M059J (cell line): ENCODE results near the gene NADK. TPM values are rescaled to one million over a fixed set of nuclear protein-coding genes. Genes with fewer than 3 reads are reported as not detected.
A peak's percentile ranks its signal among the peaks of the same experiment; 100 is the strongest.

Experiments
- DNase-seq: peaks from one replicate; pipeline ENCODE4 v3.0.0-alpha.2; 2012; ENCODE audit warnings: low read depth
- total RNA-seq: library from RNA; depleted of rRNA; stranded (reverse); fragments of >200 nt; shearing (Covaris generic); gene quantifications from 2 replicates; pipeline ENCODE4 v1.2.3, GENCODE V29; 2014; rRNA removed

NADK gene, protein sequence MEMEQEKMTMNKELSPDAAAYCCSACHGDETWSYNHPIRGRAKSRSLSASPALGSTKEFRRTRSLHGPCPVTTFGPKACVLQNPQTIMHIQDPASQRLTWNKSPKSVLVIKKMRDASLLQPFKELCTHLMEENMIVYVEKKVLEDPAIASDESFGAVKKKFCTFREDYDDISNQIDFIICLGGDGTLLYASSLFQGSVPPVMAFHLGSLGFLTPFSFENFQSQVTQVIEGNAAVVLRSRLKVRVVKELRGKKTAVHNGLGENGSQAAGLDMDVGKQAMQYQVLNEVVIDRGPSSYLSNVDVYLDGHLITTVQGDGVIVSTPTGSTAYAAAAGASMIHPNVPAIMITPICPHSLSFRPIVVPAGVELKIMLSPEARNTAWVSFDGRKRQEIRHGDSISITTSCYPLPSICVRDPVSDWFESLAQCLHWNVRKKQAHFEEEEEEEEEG
- total RNA-seq, result 36.8 and 44.7 TPM in 2 replicates

DNA sequence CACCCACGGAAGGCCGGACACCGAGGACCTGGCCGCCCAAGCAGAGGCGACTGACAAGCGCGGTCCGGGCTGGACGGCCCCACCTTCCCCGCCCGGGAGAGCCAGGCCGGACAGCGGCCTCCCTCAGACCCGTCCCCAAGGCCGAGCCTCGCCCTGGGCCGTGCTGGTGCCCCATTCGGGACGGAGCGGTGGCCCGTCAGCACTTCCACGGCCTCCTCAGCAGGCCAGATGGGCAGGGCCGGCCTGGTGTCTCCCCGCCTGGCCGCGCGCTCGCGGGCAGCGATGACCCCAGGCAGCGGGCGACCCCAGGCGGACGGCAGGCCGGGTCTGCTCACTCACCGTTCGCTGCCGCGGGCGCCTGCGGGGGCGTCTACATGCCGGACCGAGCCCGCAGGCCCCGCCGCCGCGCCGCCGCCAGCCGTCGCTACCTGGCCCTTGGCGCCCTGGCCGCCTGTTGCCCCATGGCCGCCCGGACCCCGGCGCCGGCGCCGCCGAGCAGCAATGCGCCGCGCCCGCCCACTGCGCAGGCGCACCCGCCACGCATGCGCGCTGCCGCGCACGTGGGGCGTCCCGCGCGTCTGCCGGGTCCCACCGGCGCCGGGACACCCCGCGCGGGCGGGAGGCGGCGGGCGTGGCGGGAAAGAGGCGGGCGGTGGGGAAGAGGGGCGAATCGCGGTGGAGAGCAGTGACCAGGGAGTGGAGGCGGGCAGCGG, at the start of gene NADK:
Gene NADK, minus strand, starts transcription at position 521 of the 713 bp plus-strand sequence. CDS start 13,064 bp downstream, outside the sequence.
- DNase-seq, result peak; percentile 56

DNA sequence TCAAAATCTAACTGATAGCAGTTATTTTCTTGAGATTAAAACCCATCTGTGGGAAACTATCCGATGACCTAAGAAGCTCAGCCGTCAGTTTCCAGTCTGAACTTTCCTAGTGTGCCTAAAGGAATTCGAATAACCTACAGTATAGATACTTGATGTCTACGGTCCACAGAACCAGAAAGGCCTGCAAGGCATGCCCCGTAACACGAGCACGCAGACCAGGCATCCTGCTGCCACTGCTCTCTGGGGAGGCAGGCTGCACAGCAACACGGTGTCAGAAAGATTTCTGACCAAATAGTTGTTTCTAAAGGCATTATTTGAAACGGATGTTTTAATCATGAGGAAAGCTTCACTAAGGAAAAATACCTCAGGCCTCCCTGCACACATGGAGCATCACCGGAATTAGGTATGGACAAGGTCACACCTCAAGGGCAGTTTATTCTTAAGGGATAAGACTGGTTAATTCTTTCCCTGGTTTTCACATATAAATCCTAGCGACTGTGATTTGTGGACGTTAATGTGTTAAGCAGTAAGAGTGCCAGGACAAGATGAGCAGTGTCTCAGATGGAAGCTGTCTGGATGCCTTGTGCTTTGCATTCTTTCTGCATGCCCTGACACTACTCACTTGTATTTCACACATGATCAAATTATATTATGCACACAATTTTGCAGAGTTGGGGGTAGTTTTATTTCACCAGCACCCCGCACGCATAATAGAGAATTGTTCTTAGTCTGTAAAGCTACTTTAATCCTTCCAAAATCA, 49.0 kb upstream of the NADK start:
- DNase-seq, result no peak

DNA sequence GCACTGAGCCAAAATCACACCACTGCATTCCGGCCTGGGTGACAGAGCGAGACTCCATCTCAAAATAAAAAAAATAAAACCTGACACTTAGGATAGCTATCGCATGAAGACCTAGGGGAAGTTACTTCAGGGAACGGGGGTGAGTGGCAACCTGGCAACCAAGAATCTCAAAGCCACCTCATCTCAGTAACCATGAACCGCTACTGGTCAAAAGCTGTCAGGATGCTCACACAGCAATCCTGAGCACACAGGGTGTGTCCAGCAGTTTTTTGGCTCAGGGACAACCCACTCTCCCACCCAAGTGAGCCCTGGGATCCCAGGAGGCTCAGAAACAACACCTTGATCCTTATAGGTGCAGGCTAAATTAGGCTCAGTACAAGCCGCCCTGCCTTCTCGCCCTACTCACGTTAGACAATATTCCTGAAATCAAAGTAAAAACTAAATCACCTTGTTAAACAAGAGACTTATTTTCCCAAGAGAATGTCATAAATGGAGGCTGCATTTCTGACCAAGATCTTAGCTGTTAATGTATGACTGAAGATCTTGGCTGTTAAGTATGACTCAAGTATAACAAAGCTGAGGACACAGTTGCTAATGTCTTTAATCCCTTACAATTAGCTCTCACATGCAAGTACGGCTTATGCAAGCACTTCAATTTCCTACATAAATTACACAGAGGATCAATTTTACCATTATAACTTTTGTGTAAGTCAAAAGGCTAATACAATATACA, 48.3 kb upstream of the NADK start:
- DNase-seq, result no peak

DNA sequence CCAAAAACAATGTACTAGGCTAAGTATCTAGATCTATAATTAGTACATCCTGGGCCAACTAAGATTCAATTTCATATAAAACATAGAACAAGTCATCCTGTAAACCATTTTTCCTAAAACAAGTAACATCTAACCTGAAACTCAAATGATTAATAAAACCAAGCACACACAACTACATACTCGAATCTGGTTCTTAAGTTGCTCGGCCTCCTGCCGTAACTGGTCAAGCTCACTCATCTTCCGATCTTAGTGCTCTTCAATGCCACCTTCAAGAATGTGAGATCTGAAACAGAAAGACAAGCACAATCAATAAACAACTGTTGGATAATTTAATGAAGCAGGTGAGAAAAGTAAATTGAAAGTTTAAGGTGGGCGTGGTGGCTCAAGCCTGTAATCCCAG, 46.9 kb upstream of the NADK start:
- DNase-seq, result no peak

DNA sequence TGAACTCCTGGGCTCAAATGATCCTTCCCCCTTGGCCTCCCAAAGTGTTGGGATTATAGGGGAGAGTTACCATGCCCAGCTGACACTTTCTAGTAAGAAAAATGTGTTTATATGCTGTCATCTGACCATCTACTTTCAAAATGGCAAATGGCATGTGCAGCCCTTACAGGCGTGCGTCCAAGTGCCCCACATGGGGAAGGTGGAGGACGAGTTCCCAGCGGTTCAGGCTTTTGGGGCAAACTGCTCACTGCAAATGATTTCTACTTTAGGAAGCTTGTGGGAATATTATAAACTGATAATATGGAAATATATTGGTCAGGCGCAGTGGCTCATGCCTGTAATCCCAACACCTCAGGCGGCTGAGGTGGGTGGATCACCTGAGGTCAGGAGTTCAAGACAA, 41.5 kb upstream of the NADK start:
- no peak for DNase-seq

DNA sequence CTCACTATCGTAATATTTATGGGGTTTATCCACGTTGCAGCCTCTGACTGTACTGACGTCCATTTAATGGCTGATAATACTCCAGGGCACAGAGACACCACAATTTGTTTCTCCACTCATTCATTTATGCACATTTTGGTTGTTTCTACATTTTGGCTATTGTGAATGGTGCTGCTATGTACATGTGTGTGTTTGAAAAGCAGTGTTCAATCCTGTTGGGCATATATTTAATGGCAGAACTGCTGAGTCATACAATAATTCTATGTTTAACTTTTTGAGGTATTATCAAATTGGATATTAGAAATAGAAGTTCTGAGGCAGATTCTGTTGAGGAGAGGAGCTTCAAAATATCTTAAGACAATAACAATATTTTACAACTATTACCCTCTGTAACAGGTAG, 39.0 kb upstream of the NADK start:
- DNase-seq, result no peak

DNA sequence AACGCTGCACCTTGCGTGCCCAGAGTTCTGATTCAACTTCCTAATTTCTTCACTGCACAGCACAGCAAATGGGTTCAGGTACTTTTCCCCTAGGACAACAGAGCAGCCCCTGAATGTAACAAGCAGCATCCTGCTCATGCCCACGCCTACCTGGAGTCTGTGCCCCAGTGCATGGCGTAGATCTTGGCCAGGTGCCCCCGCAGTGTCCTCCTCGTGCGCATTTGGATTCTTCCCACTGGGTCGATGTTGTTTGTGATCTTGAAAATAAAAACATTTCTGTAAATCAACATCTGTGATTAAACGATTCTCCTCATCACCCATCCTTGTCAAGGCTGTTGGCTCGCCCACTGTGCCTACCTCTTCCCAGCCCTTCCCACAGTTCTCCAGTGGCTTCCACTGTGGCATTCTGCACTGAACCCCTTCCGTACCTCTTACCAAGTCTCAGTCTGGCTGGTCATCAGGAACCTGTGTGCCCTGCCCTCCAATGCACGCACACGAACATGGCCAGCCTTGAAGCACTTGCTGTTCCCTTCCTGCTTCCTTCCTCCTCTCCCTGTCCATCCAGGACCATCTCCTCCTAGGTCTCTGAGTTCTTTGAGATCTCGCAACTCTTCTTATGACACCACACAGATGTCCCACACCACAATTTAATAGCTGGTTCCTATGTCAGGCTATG, 37.5 kb upstream of the NADK start:
- no peak for DNase-seq

DNA sequence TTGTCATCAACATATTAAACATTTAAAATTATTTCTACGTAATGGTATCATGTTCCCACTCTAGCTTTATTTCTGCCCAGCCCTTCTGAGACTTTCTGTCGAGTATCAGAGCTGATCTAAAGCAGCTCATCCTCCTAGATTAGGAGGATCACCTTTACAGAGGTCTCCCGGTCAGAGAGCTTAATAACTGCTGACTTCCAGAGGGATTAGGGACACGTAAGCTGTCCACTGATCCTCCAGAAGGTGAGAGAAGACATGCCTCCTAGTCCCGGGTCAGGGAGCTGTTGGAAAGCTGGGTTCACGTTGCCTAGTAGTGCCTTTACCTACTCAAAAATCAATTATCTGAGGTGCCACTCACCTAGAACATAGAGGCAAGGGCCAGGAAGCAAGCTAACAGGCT, 31.2 kb upstream of the NADK start:
- no peak for DNase-seq

DNA sequence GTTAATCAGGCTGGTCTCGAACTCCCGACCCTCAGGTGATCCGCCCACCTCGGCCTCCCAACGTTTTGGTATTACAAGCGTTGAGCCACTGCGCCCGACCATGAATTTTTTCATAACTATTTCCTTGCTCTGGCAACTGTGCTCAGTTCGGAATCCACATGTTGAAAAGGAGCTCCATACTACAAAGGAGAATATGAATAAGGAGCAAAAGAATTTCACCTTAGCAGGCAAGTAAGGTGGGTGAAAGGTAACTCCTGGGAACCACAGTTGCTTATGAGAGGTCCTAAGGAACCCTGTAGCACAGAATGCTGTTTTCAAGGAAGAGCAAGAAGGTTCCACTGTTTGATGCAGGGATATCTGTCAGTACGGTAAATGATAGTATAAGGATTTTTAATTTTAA, 29.9 kb upstream of the NADK start:
- DNase-seq, result no peak

DNA sequence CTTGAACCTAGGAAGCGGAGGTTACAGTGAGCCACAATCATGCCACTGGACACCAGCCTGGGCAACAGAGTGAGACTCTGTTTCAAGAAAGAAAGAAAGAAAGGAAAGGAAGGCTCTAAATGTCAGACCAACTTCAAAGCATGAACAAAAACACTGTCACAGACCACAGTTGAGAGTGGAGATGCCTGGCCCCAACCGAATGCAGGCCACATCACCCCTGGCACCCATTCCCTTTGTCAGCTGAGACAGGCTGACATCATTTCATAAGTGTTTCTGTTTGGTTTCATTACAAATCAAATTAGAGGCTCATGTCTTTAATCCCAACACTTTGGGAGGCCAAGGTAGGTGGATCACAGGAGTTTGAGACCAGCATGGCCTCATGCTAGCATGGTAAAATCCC, 28.6 kb upstream of the NADK start:
- peak; percentile 18 for DNase-seq

DNA sequence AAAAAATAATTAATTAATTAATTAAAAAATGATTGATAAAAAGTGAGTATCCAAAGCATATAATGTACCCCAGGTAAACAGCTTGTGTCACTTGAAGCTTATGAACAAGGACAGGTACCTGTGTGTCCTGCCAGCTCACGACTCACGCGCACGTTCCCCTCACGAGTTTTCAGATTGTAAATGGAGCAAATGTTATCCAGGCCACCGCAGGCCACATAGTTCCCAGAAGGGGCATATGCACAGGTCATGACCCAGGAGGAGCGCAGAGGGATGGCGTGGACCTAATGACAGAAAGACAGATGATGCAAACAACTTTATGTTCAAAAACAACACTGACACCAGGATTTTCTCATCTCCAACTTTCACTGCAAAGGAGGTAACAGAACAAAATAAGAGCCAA, 26.0 kb upstream of the NADK start:
- no peak for DNase-seq

DNA sequence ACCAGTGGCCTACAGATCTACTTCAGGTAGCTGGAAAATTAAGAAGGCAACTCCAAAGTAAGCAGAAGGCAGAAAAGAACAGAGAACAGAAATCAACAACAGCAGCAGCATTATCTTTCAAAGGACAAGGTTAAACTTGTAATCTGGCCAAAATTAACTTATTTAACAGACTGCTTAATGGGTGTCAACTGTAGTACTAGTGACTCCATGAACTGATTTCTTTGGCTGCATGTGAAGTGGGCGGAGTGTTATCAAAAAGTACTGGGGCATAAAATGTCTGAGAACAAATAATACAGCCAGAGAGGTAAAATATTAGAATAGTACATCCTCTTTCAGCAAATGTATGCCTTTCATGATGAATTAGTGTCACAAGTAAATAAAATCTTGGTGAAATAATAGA, 24.6 kb upstream of the NADK start:
- DNase-seq, result no peak

DNA sequence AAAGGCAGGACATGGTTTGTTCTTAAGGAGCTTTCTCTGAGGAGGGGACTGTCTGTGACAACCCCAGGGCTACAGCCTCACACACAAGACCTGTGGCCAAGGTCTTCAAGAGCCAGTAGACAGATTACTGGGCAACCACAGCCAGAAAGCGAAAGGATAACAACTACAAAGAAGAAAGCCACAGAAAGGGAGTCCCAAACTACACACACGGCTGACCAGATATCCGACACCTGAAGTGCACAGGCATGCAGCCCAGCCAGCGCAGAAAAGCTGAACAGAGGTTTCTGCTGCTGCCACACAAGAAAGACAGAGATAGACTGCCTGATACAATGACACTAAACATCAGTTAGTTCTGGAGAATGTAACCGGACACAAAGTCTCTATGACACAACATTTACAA, 21.4 kb upstream of the NADK start:
- DNase-seq, result no peak

DNA sequence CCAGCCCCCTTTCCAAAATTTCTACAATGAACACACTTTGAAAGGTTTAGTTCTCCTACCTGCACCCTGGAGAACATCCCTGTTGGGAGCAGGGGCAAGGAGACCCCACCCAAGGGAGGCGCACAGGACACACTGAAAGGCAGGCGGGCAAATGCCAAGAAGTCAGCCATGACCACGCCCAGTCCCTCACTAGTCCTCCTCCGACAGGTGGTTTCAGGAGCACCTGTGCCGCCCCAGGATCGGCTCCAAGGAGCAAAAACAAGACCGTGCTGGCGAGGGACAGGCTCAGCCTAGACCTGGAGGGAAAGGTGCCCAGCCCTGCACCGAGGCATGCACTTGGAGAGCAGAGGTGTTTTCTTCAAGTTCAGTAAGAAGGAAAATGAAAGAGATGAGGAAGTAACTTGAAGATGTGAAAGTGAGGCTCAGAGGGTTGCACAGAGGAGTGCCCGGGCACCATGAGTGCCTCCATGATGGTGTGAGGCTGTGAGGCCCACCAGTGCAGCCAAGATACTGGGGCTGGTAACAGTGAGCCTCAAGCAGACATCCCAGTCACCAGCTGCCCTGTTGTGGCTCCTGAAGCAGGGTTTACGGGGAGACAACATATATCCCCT, 19.6 kb upstream of the NADK start:
- no peak for DNase-seq

DNA sequence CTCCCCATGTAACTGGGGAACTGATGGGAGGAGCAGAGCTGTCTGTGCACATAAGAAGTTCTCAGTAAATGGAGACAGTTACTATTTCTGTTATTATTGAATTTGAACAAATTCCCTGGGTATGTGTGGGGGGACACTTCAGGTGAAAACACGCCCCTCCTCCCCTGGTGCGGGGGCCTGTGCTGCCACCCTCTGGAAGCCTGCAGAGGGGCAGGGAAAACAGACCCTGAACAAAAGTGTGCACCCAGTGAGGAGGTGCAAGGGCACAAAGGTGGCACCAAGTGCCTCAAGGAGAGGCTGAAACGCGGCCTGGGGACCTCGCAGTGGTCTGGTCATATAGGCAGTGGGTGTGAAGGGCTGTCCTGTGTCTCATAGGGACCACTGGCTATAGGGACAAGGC, 18.2 kb upstream of the NADK start:
- no peak for DNase-seq

DNA sequence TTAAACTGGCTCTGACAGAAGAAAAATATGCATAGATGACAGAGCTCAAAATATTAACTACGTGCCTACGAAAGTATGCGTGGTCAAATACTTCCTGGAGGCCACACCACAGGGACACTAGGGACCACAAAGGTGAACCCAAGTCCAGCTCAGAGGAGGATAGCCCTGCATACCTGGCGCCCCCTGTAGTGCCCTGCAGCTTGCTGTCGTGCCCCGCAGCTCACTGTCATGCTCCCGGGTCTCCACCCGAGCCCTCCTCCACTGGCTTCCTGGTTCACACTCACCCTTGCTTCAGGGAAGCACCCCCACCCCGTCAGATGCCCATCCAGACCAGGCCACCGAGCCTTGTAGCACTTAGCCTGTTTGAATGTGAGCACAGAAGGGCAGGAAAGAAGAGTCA, 16.7 kb upstream of the NADK start:
- no peak for DNase-seq

DNA sequence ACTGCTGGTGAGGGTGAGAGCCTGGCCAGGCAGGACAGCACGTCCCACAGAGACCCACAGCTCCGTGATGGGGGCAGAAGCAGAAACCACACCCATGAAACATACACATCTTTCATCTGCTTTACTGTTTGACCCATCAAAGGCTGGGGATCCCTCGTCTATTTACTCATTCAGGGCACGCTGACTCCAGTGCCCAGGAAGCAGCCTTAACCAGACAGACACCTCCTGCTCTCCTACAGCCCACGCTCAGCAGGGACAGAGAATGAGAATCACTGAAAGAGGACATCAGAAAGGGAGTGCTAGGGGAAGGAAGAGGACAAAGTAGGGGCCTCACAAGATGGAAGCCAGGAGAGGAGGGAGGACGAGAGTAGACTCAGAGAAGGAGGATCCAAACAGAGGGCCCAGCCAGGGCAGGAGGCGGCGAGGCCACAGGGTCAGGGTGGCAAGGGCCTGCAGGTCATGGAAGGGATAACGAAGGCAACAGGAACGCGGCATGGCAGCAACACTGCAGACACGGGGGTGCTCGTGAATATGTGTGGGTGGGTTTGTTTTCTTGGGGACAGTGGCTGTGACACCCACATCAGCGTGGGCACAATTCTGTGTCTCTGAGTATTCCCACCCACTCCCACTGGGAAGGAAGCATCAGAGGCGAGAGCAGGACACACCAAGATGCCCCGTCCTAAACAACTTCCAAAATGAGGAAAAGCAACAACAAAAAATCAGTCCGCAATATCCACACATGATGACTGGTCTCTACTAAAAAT, 15.4 kb upstream of the NADK start:
- no peak for DNase-seq

DNA sequence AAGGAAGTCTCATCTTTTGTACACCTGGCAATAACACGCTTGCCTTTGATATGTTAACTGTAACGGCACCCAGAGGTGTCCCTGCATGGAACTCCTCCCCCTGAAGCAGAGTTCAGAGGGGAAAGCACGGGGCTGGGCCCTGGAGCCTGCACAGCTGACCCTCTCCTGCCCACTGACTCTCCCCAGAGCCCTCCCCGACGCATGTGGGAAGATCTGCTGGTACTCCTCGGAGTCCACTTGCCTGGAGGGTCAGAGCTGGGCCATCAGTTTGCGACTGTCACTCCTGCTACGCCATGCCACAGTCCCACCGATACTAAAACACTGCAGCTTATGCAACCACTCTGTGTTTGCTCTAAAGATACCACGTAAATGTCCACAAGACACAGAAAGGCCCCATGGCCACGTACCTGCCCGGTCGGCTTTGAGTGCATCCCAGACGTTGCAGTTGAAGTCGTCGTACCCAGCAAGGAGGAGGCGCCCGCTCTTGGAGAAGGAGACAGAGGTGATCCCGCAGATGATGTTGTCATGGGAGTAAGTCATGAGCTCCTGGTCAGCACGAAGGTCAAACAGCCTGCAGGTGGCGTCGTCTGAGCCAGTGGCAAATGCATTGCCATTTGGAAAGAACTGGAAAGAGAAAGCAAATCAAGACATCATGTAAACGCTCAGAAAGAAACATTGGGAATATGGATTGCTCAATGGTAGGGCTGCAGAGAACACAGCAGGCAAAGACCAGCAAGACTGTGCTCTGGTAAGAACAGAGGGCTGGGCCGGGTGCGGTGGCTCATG, 10.6 kb upstream of the NADK start:
- no peak for DNase-seq

DNA sequence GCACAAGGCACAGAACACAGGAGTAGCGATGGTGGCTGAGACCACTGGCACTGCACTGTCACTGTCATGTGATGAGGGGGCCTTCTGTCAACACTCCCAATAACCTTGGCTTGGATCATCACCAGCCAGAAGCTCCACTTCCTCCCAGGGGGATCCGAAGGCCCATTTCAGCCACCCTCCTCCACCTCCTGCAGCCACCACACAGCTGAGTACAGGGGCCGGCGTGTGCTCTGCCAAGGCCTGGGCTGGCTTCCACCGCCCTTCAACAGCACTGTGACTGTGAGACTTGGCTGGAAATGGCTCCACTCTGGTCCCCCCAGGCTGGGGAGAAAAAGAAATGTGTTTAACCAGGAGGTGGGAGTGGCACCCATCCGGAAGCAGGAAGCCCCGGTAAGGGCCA, 9.9 kb upstream of the NADK start:
- DNase-seq, result no peak
